Uterus (tissue), 2 donors: Measurements from ENCODE around the gene OMD.

Source experiments
- CTCF ChIP-seq, 4 experiments: fragments of 200-600 bp in 2 of 4; fragments of 450-650 bp in 2 of 4; sonication (generic) in 2 of 4; IDR thresholded peaks; one replicate each; pipeline ENCODE4 v1.5.1; 2016 to 2019; ENCODE audit warnings: antibody characterized with exemption in 4 of 4, mild to moderate bottlenecking in 2 of 4, moderate library complexity in 1 of 4
- POLR2A ChIP-seq, 2 donors: fragments of 450-650 bp; IDR thresholded peaks; one replicate each; pipeline ENCODE4 v1.6.1; 2016; ENCODE audit warnings: antibody characterized with exemption in 2 of 2, mild to moderate bottlenecking in 1 of 2, moderate library complexity in 1 of 2

- no peak for TF ChIP-seq CTCF (IDR thresholded peaks at IDR 0.05)
- TF ChIP-seq POLR2A (IDR thresholded peaks at IDR 0.05): no peak
Observed at GRCh38 chr9:92384375-92384774, 39.9 kb downstream of the OMD start.
